Upper lobe of right lung (tissue), 1 donor: ENCODE results near the gene FARSA. TPM values are rescaled to one million over a fixed set of nuclear protein-coding genes. Genes with fewer than 3 reads are reported as not detected.
"Not testable (repeated sequence)": the region's sequence is repeated elsewhere in the genome, so short reads cannot be mapped to it uniquely, and the experiment has no call there.

Source experiments
- ATAC-seq: fragments of 200-7000 bp; cut with Tn5 transposase; one replicate; pipeline ENCODE4 v1.9.1; 2020; ENCODE audit warnings: mild to moderate bottlenecking, moderate library complexity
- DNase-seq: peaks from one replicate; pipeline ENCODE4 v3.0.0-alpha.2; 2020
- H3K27ac ChIP-seq: fragments of 200-600 bp; one replicate; pipeline ENCODE4 v1.8.0; 2022
- H3K27me3 ChIP-seq: fragments of 200-600 bp; one replicate; pipeline ENCODE4 v1.8.0; 2022; ENCODE audit warnings: mild to moderate bottlenecking
- H3K36me3 ChIP-seq: fragments of 200-600 bp; one replicate; pipeline ENCODE4 v1.8.0; 2022
- H3K4me1 ChIP-seq: fragments of 200-600 bp; one replicate; pipeline ENCODE4 v1.8.0; 2022
- H3K4me3 ChIP-seq: fragments of 200-600 bp; one replicate; pipeline ENCODE4 v1.8.0; 2022; ENCODE audit warnings: mild to moderate bottlenecking
- H3K9me3 ChIP-seq: fragments of 200-600 bp; one replicate; pipeline ENCODE4 v1.8.0; 2022
- intact Hi-C: fragments of 100-400 bp; cut with DNase I; formaldehyde crosslinking; loops from one replicate; pipeline ENCODE4 v1.11.0; 2022
- total RNA-seq: library from RNA; stranded (reverse); fragmentation: NEBNext Ultra II Directional; extraction: Animal tissue kit (Norgen Biotek cat#: 25700); gene quantifications from one replicate; pipeline ENCODE4 v1.2.1, GENCODE V29; 2021
- TF ChIP-seq, protein P1 (sequence below): fragments of 200-600 bp; IDR thresholded peaks from one replicate; pipeline ENCODE4 v1.8.0; 2022; ENCODE audit warnings: antibody characterized with exemption
- donor health status: DM: no; HTN: yes; CAD: no; lungs with severe emphysema.

Gene FARSA
- total RNA-seq, 1 donor from 2014 or later, result 39.5 TPM

DNA sequence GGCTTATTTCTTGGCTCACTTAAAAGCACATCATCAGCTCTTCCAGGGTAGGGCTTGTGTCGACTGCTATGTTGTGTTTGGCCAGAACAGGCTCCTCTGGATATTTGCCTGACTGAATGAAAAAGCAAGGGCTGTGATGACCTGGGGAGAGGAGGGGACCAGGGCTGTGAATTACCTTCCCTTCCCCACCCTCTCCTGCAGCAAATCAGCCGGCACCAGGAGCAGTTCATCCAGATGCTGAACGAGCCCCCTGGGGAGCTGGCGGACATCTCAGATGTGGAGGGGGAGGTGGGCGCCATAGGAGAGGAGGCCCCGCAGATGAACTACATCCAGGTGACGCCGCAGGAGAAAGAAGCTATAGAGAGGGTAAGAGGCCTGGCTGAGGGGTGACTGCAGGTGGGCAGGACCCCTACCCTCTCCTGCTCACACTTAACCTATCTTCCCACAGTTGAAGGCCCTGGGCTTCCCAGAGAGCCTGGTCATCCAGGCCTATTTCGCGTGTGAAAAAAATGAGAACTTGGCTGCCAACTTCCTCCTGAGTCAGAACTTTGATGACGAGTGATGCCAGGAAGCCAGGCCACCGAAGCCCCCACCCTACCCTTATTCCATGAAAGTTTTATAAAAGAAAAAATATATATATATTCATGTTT is 19.1 kb upstream of the FARSA start:
- peaks cover 75% of the 10 kb centered on the region for H3K36me3 ChIP-seq
- ATAC-seq, result no peak
- H3K27ac ChIP-seq, result peak overlapping the region; percentile 58
- no peaks in the 10 kb centered on the region for H3K9me3 ChIP-seq
- no peak overlapping the region for H3K4me3 ChIP-seq
- intact Hi-C loops, result no loop called here
- TF ChIP-seq, protein P1, sequence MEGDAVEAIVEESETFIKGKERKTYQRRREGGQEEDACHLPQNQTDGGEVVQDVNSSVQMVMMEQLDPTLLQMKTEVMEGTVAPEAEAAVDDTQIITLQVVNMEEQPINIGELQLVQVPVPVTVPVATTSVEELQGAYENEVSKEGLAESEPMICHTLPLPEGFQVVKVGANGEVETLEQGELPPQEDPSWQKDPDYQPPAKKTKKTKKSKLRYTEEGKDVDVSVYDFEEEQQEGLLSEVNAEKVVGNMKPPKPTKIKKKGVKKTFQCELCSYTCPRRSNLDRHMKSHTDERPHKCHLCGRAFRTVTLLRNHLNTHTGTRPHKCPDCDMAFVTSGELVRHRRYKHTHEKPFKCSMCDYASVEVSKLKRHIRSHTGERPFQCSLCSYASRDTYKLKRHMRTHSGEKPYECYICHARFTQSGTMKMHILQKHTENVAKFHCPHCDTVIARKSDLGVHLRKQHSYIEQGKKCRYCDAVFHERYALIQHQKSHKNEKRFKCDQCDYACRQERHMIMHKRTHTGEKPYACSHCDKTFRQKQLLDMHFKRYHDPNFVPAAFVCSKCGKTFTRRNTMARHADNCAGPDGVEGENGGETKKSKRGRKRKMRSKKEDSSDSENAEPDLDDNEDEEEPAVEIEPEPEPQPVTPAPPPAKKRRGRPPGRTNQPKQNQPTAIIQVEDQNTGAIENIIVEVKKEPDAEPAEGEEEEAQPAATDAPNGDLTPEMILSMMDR, result no peak
- peaks cover 24% of the 10 kb centered on the region for H3K4me1 ChIP-seq
- DNase-seq, result no peak
- H3K27me3 ChIP-seq, result no peaks in the 10 kb centered on the region

DNA sequence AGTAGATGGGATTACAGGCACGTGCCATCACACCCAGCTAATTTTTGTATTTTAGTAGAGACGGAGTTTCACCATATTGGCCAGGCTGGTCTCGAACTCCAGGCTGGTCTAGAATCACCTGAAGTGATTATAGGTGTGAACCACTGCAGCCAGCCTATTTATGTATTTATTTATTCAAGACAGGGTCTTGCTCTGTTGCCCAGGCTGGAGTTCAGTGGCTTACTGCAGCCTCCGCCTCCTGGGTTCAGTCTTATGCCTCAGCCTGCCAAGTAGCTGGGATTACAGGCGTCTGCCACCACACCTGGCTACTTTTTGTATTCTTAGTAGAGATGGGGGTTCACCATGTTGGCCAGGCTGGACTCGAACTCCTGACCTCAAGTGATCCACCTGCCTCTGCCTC is 18.5 kb upstream of the FARSA start:
- peaks cover 30% of the 10 kb centered on the region for H3K4me1 ChIP-seq
- not testable (repeated sequence) for H3K27ac ChIP-seq
- peaks cover 79% of the 10 kb centered on the region for H3K36me3 ChIP-seq

DNA sequence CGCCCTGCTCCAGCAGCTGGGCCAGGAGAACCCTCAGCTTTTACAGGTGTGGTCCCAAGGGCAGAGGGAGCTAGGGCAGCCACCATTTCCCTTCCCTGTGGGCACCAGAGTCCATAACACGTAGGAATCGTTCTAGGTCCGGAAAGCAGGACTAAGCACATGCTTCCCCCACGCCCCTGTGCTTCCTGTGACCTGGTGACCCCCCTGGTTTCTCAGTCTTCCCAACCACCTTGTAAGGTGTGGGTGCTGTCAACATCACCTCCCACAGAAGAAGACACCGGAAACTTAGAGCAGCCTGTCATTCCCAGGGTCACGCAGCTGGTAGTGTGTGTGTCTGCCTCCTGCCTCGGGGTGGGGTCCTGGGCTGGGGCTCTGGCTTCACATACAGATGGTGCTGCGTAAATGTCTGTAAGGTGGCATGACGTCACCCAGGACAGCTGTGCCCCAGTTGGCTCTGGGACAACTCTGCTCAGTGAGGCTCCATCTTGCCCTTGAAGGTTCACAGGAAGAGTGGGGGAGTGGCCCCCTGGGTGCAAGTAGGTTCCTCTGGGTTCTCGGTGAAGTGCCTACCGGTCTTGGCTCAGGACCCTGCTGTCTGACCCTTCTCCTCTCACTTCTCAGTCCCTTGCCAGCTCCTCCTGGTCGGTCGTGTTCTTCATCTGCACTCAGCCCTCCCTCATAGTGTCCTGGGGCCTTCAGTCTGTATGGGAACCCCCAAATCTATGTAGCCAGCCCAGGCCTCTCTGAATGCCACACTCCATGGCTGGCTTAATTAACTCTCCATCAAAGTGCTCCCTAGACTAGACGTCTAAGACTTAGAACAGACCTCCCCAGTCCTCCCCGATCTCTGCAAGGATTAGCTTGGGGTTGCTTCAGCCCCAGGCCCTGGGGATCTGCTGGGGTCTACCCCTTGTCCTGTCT is 16.1 kb upstream of the FARSA start:
- TF ChIP-seq, protein P1, result no peak
- H3K27ac ChIP-seq, result no peak overlapping the region
- ATAC-seq (no peak), DNase-seq (no peak)
- H3K4me1 ChIP-seq, result peaks cover 28% of the 10 kb centered on the region
- no peaks in the 10 kb centered on the region for H3K27me3 ChIP-seq
- H3K4me3 ChIP-seq, result no peak overlapping the region
- peaks cover 76% of the 10 kb centered on the region for H3K36me3 ChIP-seq
- intact Hi-C loops, result no loop called here
- H3K9me3 ChIP-seq, result no peaks in the 10 kb centered on the region

More for the DNA sequence above, 18.5 kb upstream of the FARSA start:
- DNase-seq, ATAC-seq, H3K27me3 ChIP-seq, intact Hi-C loops, H3K9me3 ChIP-seq, H3K4me3 ChIP-seq: not testable (repeated sequence)

DNA sequence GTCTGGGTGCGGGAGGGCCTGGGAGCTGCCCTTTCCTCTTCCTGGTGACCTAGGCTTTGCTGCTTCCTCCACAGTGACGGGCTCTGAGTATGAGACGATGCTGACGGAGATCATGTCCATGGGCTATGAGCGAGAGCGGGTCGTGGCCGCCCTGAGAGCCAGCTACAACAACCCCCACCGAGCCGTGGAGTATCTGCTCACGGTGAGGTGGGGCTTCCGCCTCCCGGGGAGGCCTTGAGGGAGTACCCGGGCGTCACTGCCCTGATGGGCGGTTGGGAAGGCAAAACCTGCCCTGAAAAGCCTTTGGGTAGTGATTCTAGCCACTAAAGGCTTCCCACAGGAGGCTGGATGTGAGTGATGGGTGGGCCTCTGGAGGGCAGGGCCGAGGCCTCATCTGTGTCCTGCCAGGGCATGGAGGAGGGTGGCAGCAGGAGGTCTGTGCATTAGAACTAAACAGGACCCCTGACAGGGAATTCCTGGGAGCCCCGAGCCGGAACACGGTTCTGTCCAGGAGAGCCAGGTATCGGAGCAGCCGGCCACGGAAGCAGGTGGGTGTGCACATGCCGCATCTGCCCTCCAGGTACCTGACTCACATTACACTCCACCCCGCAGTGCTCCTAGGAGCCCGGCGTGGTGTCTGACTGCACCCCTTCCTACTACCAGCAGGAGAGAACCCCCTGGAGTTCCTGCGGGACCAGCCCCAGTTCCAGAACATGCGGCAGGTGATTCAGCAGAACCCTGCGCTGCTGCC is 15.3 kb upstream of the FARSA start:
- Histone ChIP-seq H3K36me3 (peaks cover 76% of the 10 kb centered on the region), H3K9me3 (no peaks in the 10 kb centered on the region), H3K27ac (no peak overlapping the region), H3K4me1 (peaks cover 28% of the 10 kb centered on the region), H3K27me3 (no peaks in the 10 kb centered on the region), H3K4me3 (no peak overlapping the region)
- intact Hi-C loops, result no loop called here
- TF ChIP-seq, protein P1, result no peak
- DNase-seq (no peak), ATAC-seq (no peak)

DNA sequence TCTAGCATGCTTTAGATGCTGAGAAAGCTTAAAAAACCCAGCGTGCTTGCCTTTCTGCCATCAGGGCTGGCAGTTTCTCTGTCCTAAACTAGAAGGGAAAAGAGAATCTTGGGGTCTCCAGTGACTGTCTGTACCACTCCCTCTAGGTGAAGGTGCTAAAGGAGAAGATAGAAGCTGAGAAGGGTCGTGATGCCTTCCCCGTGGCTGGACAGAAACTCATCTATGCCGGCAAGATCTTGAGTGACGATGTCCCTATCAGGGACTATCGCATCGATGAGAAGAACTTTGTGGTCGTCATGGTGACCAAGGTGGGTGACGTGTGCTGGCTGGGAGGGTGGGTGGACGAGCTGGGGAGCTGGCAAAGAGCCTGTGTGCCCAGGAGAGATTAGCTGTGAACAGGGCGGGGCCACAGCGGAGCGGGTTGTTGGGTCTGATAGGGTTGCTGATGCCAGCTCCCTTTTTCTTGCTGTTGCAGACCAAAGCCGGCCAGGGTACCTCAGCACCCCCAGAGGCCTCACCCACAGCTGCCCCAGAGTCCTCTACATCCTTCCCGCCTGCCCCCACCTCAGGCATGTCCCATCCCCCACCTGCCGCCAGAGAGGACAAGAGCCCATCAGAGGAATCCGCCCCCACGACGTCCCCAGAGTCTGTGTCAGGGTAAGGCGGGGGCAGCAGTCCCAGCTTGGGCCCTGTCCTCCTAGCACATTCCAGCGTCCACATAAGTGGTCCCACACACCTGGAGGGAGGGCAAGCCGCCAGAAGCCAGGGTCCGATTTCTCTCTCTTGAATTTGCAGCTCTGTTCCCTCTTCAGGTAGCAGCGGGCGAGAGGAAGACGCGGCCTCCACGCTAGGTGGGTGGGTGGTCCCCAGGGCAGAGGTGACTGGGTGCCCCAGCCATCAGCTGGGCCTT is 14.4 kb upstream of the FARSA start:
- intact Hi-C loops, result no loop called here

More for the DNA sequence above, 14.4 kb upstream of the FARSA start:
- Histone ChIP-seq H3K9me3 (no peaks in the 10 kb centered on the region), H3K27ac (no peak overlapping the region), H3K36me3 (peaks cover 78% of the 10 kb centered on the region), H3K4me1 (peaks cover 29% of the 10 kb centered on the region), H3K4me3 (no peak overlapping the region), H3K27me3 (no peaks in the 10 kb centered on the region)
- ATAC-seq (no peak), DNase-seq (no peak)
- TF ChIP-seq, protein P1, result no peak
